Ovary (tissue), 9 donors: Measurements from ENCODE around the gene HGF. TPM values are rescaled to one million over a fixed set of nuclear protein-coding genes. Genes with fewer than 3 reads are reported as not detected.

Source experiments
- DNase-seq, 5 donors: peaks; one replicate each; pipeline ENCODE4 v3.0.0-alpha.2; 2019 to 2020
- H3K27ac ChIP-seq, 2 donors: fragments of 200-600 bp; one replicate each; pipeline versions ENCODE4 v1.5.1 to v1.8.0; 2019 to 2022
- H3K27me3 ChIP-seq: fragments of 200-600 bp; one replicate; pipeline ENCODE4 v1.8.0; 2022
- H3K36me3 ChIP-seq: fragments of 200-600 bp; sonication (generic); one replicate; pipeline ENCODE4 v1.5.1; 2019
- H3K4me1 ChIP-seq: one replicate; pipeline ENCODE4 v1.8.1; 2013; ENCODE audit warnings: mild to moderate bottlenecking, moderate library complexity; ENCODE audit not compliant: insufficient read depth
- H3K4me3 ChIP-seq: fragments of 200-600 bp; sonication (generic); one replicate; pipeline ENCODE4 v1.5.1; 2017
- H3K9me3 ChIP-seq, 2 donors: fragments of 200-600 bp in 1 of 2; sonication (generic) in 1 of 2; one replicate each; pipeline versions ENCODE4 v1.5.1 to v1.8.1; 2013 to 2019; ENCODE audit warnings: mild to moderate bottlenecking in 1 of 2, moderate library complexity in 1 of 2
- CTCF ChIP-seq, 3 donors: fragments of 450-650 bp in 2 of 3; fragments of 200-600 bp in 1 of 3; IDR thresholded peaks; one replicate each; pipeline versions ENCODE4 v1.5.1 to v1.8.0; 2016 to 2022; ENCODE audit warnings: antibody characterized with exemption in 3 of 3, mild to moderate bottlenecking in 1 of 3
- EP300 ChIP-seq: sonication (generic); formaldehyde crosslinking; IDR thresholded peaks from one replicate; pipeline ENCODE4 v1.6.1; 2017; ENCODE audit warnings: antibody characterized with exemption
- POLR2A ChIP-seq: fragments of 450-650 bp; IDR thresholded peaks from one replicate; pipeline ENCODE4 v1.6.1; 2017; ENCODE audit warnings: antibody characterized with exemption, mild to moderate bottlenecking, moderate library complexity
- WGBS, 3 donors: extraction: QIAGEN DNeasy Blood & Tissue Kit in 1 of 3; methylation state at CpG; one replicate each; pipeline versions ENCODE4 v1.1.5 to v1.1.7; 2013 to 2017; 5-methylcytosine and 5-hydroxymethylcytosine counted together
- intact Hi-C, 4 donors: fragments of 100-400 bp; cut with DNase I; formaldehyde crosslinking; loops; one replicate each; pipeline versions ENCODE4 v1.11.0 to v1.15.1; 2022 to 2023
- polyA plus RNA-seq, 2 donors: library from polyadenylated mRNA; stranded (reverse); fragments of 200-250 nt in 1 of 2; fragments of 350-450 nt in 1 of 2; fragmentation: Illumina TruSeq in 1 of 2; extraction: RNeasy Lipid Tissue Mini Kit (QIAGEN cat#74804) in 1 of 2; gene quantifications; one replicate each; pipeline ENCODE4 v1.2.3, GENCODE V29; 2013 to 2014
- total RNA-seq, 7 donors: library from RNA; depleted of rRNA in 2 of 7; stranded (reverse); fragments of >200 nt in 2 of 7; fragmentation: NEBNext Ultra II Directional in 3 of 7; extraction: Animal tissue kit (Norgen Biotek cat#: 25700) in 3 of 7; gene quantifications; one replicate each; pipeline versions ENCODE4 v1.1.0 to v1.2.4, GENCODE V29; 2016 to 2023
- donor health status: DM: no; HTN: no; CAD: no; lungs with moderate emphysema.
- donor health status: DM: no; HTN: no; CAD: no.
- donor health status: Bipolar disorder and iron deficiency.
- donor health status: DM: yes; HTN: yes; CAD: no.
- donor health status: DM: no; HTN: no; CAD: no.
- donor health status: DM: yes; HTN: yes; CAD: no.

Gene HGF
- total and polyA plus RNA-seq, 9 donors, result 1.0 to 7.6 (median 3.2) TPM

GRCh38 chr7:81777697-81778096 lies 7.8 kb upstream of the HGF start:
- H3K36me3 ChIP-seq, result no peaks in the 10 kb centered on the region
- no peaks in the 10 kb centered on the region for H3K4me1 ChIP-seq
- intact Hi-C loops, result no loop called here
- H3K27ac ChIP-seq, result no peak overlapping the region
- no peaks in the 10 kb centered on the region for H3K9me3 ChIP-seq
- DNase-seq, result no peak
- H3K27me3 ChIP-seq, result no peaks in the 10 kb centered on the region
- H3K4me3 ChIP-seq, result no peak overlapping the region
- no peak for TF ChIP-seq POLR2A

GRCh38 chr7:81776948-81777630 lies 7.2 kb upstream of the HGF start:
- Histone ChIP-seq H3K4me1 (no peaks in the 10 kb centered on the region), H3K9me3 (no peaks in the 10 kb centered on the region), H3K27ac (no peak overlapping the region), H3K4me3 (no peak overlapping the region), H3K27me3 (no peaks in the 10 kb centered on the region), H3K36me3 (no peaks in the 10 kb centered on the region)
- intact Hi-C loops, result no loop called here
- TF ChIP-seq POLR2A (no peak), CTCF (IDR thresholded peaks at IDR 0.05) (no peak), EP300 (no peak)
- DNase-seq, result no peak
- 81 to 91% (median 81%) methylated on average over 5 of the region's 5 CpGs for WGBS, 3 donors

GRCh38 chr7:81776161-81776560 lies 6.3 kb upstream of the HGF start:
- no peak for DNase-seq
- H3K4me1 ChIP-seq, result no peaks in the 10 kb centered on the region
- TF ChIP-seq CTCF (IDR thresholded peaks at IDR 0.05) (no peak), EP300 (no peak), POLR2A (no peak)
- WGBS, 3 donors, result 89 to 93% (median 89%) methylated on average over 1 of the region's 1 CpG
- no peak overlapping the region for H3K4me3 ChIP-seq
- H3K27ac ChIP-seq, result no peak overlapping the region
- H3K9me3 ChIP-seq, result no peaks in the 10 kb centered on the region
- intact Hi-C loops, result no loop called here
- H3K27me3 ChIP-seq, result no peaks in the 10 kb centered on the region
- no peaks in the 10 kb centered on the region for H3K36me3 ChIP-seq

GRCh38 chr7:81775560-81775959 lies 5.7 kb upstream of the HGF start:
- Histone ChIP-seq H3K27me3 (no peaks in the 10 kb centered on the region), H3K27ac (no peak overlapping the region), H3K4me3 (no peak overlapping the region), H3K4me1 (no peaks in the 10 kb centered on the region), H3K9me3 (no peaks in the 10 kb centered on the region), H3K36me3 (no peaks in the 10 kb centered on the region)
- 76 to 85% (median 81%) methylated on average over 2 of the region's 2 CpGs for WGBS, 3 donors
- no peak for DNase-seq
- intact Hi-C loops, result no loop called here
- no peak for TF ChIP-seq CTCF (IDR thresholded peaks at IDR 0.05)
- no peak for TF ChIP-seq EP300
- no peak for TF ChIP-seq POLR2A

GRCh38 chr7:81774551-81774950 lies 4.7 kb upstream of the HGF start:
- no peaks in the 10 kb centered on the region for H3K36me3 ChIP-seq

More at GRCh38 chr7:81774551-81774950, 4.7 kb upstream of the HGF start:
- no peak for TF ChIP-seq CTCF (IDR thresholded peaks at IDR 0.05)
- no peak for TF ChIP-seq EP300
- TF ChIP-seq POLR2A, result no peak
- WGBS, 3 donors, result 73 to 81% (median 78%) methylated on average over 5 of the region's 5 CpGs
- Histone ChIP-seq H3K9me3 (no peaks in the 10 kb centered on the region), H3K27me3 (no peaks in the 10 kb centered on the region), H3K4me3 (no peak overlapping the region), H3K27ac (no peak overlapping the region), H3K4me1 (no peaks in the 10 kb centered on the region)
- DNase-seq, result no peak
- intact Hi-C loops, result no loop called here
